ENCODE data around the gene WNT3A. TPM values are rescaled to one million over a fixed set of nuclear protein-coding genes. Genes with fewer than 3 reads are reported as not detected.

Gene WNT3A
- total and polyA plus RNA-seq, 9 donors = not detected

- no peak overlapping the region for H3K4me3 ChIP-seq
- WGBS, 3 donors = 64 to 73% (median 65%) methylated on average over 9 of the region's 9 CpGs
- no peak overlapping the region for H3K27ac ChIP-seq
- no peaks in the 10 kb centered on the region for H3K9me3 ChIP-seq
- H3K4me1 ChIP-seq (ENCODE audit: insufficient read depth) = peaks cover 6% of the 10 kb centered on the region
- intact Hi-C loops (cut with DNase I) = no loop called here
- peak in 1 of 5 donors; percentile 31 for DNase-seq
- no peaks in the 10 kb centered on the region for H3K27me3 ChIP-seq
- H3K36me3 ChIP-seq = no peaks in the 10 kb centered on the region
- TF ChIP-seq CTCF (IDR thresholded peaks at IDR 0.05) = no peak
- no peak for TF ChIP-seq POLR2A (IDR thresholded peaks at IDR 0.05)
- TF ChIP-seq EP300 (IDR thresholded peaks at IDR 0.05) = no peak
Measured at GRCh38 chr1:228105270-228105995, 98.6 kb downstream of the WNT3A start.

- no peak for DNase-seq
- TF ChIP-seq EP300 (IDR thresholded peaks at IDR 0.05) (no peak), POLR2A (IDR thresholded peaks at IDR 0.05) (no peak), CTCF (IDR thresholded peaks at IDR 0.05) (no peak)
- Histone ChIP-seq H3K9me3 (no peaks in the 10 kb centered on the region), H3K27ac (no peak overlapping the region), H3K4me3 (no peak overlapping the region), H3K27me3 (no peaks in the 10 kb centered on the region), H3K36me3 (no peaks in the 10 kb centered on the region), H3K4me1 (ENCODE audit: insufficient read depth) (peaks cover 6% of the 10 kb centered on the region)
- intact Hi-C loops (cut with DNase I) = no loop called here
- 69 to 72% (median 70%) methylated on average over 8 of the region's 8 CpGs for WGBS, 3 donors
Measured at GRCh38 chr1:228105996-228106799, 99.4 kb downstream of the WNT3A start.

- no peaks in the 10 kb centered on the region for H3K27me3 ChIP-seq
- WGBS, 3 donors = 78 to 86% (median 79%) methylated on average over 9 of the region's 9 CpGs
- no peak overlapping the region for H3K27ac ChIP-seq
- H3K4me3 ChIP-seq = no peak overlapping the region
- TF ChIP-seq POLR2A (IDR thresholded peaks at IDR 0.05) (no peak), CTCF (IDR thresholded peaks at IDR 0.05) (no peak), EP300 (IDR thresholded peaks at IDR 0.05) (no peak)
- no peaks in the 10 kb centered on the region for H3K9me3 ChIP-seq
- no peaks in the 10 kb centered on the region for H3K36me3 ChIP-seq
- H3K4me1 ChIP-seq (ENCODE audit: insufficient read depth) = peaks cover 6% of the 10 kb centered on the region
- intact Hi-C loops (cut with DNase I) = no loop called here
- peak in 1 of 5 donors; percentile 30 for DNase-seq
Measured at GRCh38 chr1:228106800-228107054, 99.9 kb downstream of the WNT3A start.

GRCh38 chr1:228107636-228108035 lies 100.8 kb downstream of the WNT3A start:
- H3K27ac ChIP-seq = no peak overlapping the region
- no peaks in the 10 kb centered on the region for H3K36me3 ChIP-seq
- peak in 3 of 5 donors; percentile 33 to 55 (median 46) for DNase-seq
- H3K4me3 ChIP-seq = no peak overlapping the region
- TF ChIP-seq CTCF (IDR thresholded peaks at IDR 0.05) (no peak), POLR2A (IDR thresholded peaks at IDR 0.05) (no peak), EP300 (IDR thresholded peaks at IDR 0.05) (no peak)
- no peaks in the 10 kb centered on the region for H3K9me3 ChIP-seq
- no peaks in the 10 kb centered on the region for H3K27me3 ChIP-seq
- intact Hi-C loops (cut with DNase I) = loop anchor here in 1 of 4 donors (2.0 kb wide), 1 partner anchor 59 kb away; no protein-coding TSS in a partner anchor
- WGBS, 3 donors = 76 to 89% (median 76%) methylated on average over 18 to 19 of the region's 19 CpGs
- peaks cover 5% of the 10 kb centered on the region for H3K4me1 ChIP-seq (ENCODE audit: insufficient read depth)
